Hippocampal formation (tissue), 2 donors: ENCODE data around the gene C1QL1.

ENCODE experiments used
- DNase-seq, 2 donors: peaks; one replicate each; lab custom pipeline; 2025; lab: John Stamatoyannopoulos, UW

Gene C1QL1

GRCh38 chr17:44914698-44915271, 53.3 kb downstream of the C1QL1 start:
- DNase-seq, result no peak

GRCh38 chr17:44914148-44914547, 54.0 kb downstream of the C1QL1 start:
- no peak for DNase-seq

- DNase-seq, result no peak
These were observed 54.4 kb downstream of the C1QL1 start for GRCh38 chr17:44913676-44914075.

- DNase-seq, result no peak
These were observed 55.1 kb downstream of the C1QL1 start for GRCh38 chr17:44912763-44913544.

GRCh38 chr17:44911133-44912001, 56.7 kb downstream of the C1QL1 start:
- DNase-seq, result peak in 1 of 2 donors; percentile 32

GRCh38 chr17:44910231-44911106, 57.6 kb downstream of the C1QL1 start:
- DNase-seq, result no peak
